Karpas-422 (cell line): ENCODE results near the gene SYNPO2. TPM values are rescaled to one million over a fixed set of nuclear protein-coding genes. Genes with fewer than 3 reads are reported as not detected.

ENCODE experiments used
- DNase-seq: peaks from one replicate; pipeline ENCODE4 v3.0.0-alpha.2; 2015
- H2AFZ ChIP-seq: fragments of 200-600 bp; sonication (generic); 2 replicates; pipeline ENCODE4 v1.6.1; 2014; ENCODE audit warnings: antibody characterized with exemption, low read length, mixed read lengths
- H3K27ac ChIP-seq: fragments of 200-600 bp; sonication (generic); 2 replicates; pipeline ENCODE4 v1.5.1; 2014; ENCODE audit warnings: mild to moderate bottlenecking, low read length, moderate library complexity
- H3K27me3 ChIP-seq: fragments of 200-600 bp; sonication (generic); 2 replicates; pipeline ENCODE4 v1.6.1; 2014; ENCODE audit warnings: low read length, mixed read lengths
- H3K36me3 ChIP-seq: fragments of 200-600 bp; sonication (generic); 2 replicates; pipeline ENCODE4 v1.6.1; 2014; ENCODE audit warnings: low read length, mixed read lengths; ENCODE audit not compliant: insufficient read depth
- H3K4me1 ChIP-seq: fragments of 200-600 bp; sonication (generic); 2 replicates; pipeline ENCODE4 v1.6.1; 2014; ENCODE audit warnings: mild to moderate bottlenecking, low read length, mixed read lengths
- H3K4me2 ChIP-seq: fragments of 200-600 bp; sonication (generic); 2 replicates; pipeline ENCODE4 v1.6.1; 2014; ENCODE audit warnings: low read length, low read depth, mild to moderate bottlenecking; ENCODE audit not compliant: poor library complexity, severe bottlenecking
- H3K4me3 ChIP-seq: fragments of 200-600 bp; sonication (generic); 2 replicates; pipeline ENCODE4 v1.5.1; 2014; ENCODE audit warnings: mild to moderate bottlenecking, antibody characterized with exemption, low read length, mixed read lengths
- H3K79me2 ChIP-seq: fragments of 200-600 bp; sonication (generic); 2 replicates; pipeline ENCODE4 v1.6.1; 2014; ENCODE audit warnings: mild to moderate bottlenecking, low read length, mixed read lengths
- H3K9ac ChIP-seq: fragments of 200-600 bp; sonication (generic); 2 replicates; pipeline ENCODE4 v1.6.0; 2014; ENCODE audit warnings: low read length
- H3K9me2 ChIP-seq: fragments of 200-600 bp; sonication (generic), shearing (Covaris generic); replicated peaks from 2 replicates; pipeline ENCODE4 v1.6.0; 2014; ENCODE audit warnings: mild to moderate bottlenecking, low read length, moderate library complexity; ENCODE audit not compliant: insufficient read depth
- H3K9me3 ChIP-seq: fragments of 300-700, 200-600 bp; sonication (generic); 2 replicates; pipeline ENCODE4 v1.6.1; 2014; ENCODE audit warnings: low read length, mixed read lengths
- H4K20me1 ChIP-seq: fragments of 200-600 bp; sonication (generic); 2 replicates; pipeline ENCODE4 v1.6.1; 2014; ENCODE audit warnings: mild to moderate bottlenecking, antibody characterized with exemption, low read length, low read depth; ENCODE audit not compliant: insufficient read depth
- total RNA-seq: library from RNA; depleted of rRNA; stranded (reverse); fragments of >200 nt; shearing (Covaris generic); gene quantifications from 2 replicates; pipeline ENCODE4 v1.2.3, GENCODE V29; 2014; ENCODE audit warnings: low replicate concordance

Gene SYNPO2
- total RNA-seq, 1 experiment from 2014 or later, result 1.2 TPM

DNA sequence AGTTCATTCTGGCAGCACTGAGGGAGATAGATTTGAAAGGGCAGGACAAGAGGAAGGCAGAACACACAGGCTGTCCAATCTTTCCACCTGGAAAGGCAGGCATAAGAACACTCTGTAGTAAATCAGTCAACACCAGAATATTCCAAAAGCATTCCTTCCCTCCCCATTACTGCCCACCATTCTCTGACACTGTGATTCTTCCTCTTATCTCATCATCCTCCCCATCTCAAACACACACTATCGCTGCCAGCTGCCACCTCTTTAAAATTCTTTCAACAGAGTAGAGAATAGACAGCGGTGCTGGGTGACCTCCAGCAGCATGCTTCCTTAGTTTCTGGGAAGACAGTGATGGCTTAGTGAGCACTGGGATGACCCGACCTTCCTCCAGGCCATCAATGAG, 193.3 kb downstream of the SYNPO2 start:
- Histone ChIP-seq H3K4me2 (no peak overlapping the region), H3K36me3 (no peaks in the 10 kb centered on the region), H3K9ac (no peak overlapping the region), H3K9me3 (no peaks in the 10 kb centered on the region), H3K27ac (no peak overlapping the region), H3K27me3 (no peaks in the 10 kb centered on the region), H3K4me1 (peaks cover 5% of the 10 kb centered on the region; the same call in 1 of the 2 replicates), H3K9me2 (no peaks in the 10 kb centered on the region), H4K20me1 (no peaks in the 10 kb centered on the region), H2AFZ (no peak overlapping the region), H3K4me3 (no peak overlapping the region), H3K79me2 (no peaks in the 10 kb centered on the region)
- no peak for DNase-seq

DNA sequence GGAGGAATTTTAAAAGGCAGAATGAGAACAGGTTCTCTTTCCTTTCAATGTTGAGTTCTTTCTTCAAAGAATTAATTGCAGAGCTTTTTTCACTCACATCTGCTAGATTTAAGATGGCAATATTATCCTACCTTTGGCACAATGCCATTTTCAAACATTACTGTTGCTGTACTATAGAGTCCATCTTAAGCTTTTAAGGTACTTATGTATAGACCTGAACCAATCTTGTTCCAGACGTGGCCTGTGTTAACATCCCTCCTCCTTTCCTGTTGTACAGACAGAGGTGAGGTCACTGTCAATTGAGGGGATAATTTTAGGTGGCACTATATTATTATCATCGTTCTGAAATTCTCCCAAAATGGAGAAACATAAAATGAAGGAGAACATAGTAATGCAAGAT, 194.0 kb downstream of the SYNPO2 start:
- H3K9me2 ChIP-seq, result no peaks in the 10 kb centered on the region
- no peaks in the 10 kb centered on the region for H3K9me3 ChIP-seq
- H3K27ac ChIP-seq, result no peak overlapping the region
- H4K20me1 ChIP-seq, result no peaks in the 10 kb centered on the region
- no peak overlapping the region for H2AFZ ChIP-seq
- no peak for DNase-seq
- no peaks in the 10 kb centered on the region for H3K27me3 ChIP-seq
- peaks cover 5% of the 10 kb centered on the region; the same call in 1 of the 2 replicates for H3K4me1 ChIP-seq
- no peak overlapping the region for H3K4me3 ChIP-seq
- H3K4me2 ChIP-seq, result no peak overlapping the region
- no peaks in the 10 kb centered on the region for H3K79me2 ChIP-seq
- no peak overlapping the region for H3K9ac ChIP-seq
- H3K36me3 ChIP-seq, result no peaks in the 10 kb centered on the region

DNA sequence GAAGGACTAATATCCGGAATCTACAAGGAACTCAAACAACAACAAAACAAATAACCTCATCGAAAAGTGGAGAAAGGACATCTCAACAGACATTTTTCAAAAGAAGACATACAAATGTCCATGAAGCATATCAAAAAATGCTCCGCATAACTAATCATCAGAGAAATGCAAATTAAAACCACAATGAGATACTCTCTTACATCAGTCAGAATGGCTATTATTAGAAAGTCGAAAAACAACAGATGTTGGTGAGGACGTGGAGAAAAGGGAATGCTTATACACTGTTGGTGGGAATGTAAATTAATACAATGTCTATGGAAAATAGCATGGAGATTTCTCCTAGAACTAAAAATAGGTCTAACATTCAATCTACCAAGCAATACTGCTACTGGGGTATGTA, 195.9 kb downstream of the SYNPO2 start:
- Histone ChIP-seq H3K4me2 (no peak overlapping the region), H3K36me3 (no peaks in the 10 kb centered on the region), H3K4me3 (no peak overlapping the region), H3K27ac (no peak overlapping the region), H3K9me2 (no peaks in the 10 kb centered on the region), H4K20me1 (no peaks in the 10 kb centered on the region), H3K27me3 (no peaks in the 10 kb centered on the region), H2AFZ (no peak overlapping the region), H3K9me3 (no peaks in the 10 kb centered on the region), H3K4me1 (peaks cover 5% of the 10 kb centered on the region; the same call in 1 of the 2 replicates), H3K79me2 (no peaks in the 10 kb centered on the region), H3K9ac (no peak overlapping the region)
- DNase-seq, result no peak

GRCh38 chr4:119087121-119087520, 198.5 kb downstream of the SYNPO2 start:
- H3K27ac ChIP-seq, result no peak overlapping the region
- no peaks in the 10 kb centered on the region for H3K27me3 ChIP-seq
- no peaks in the 10 kb centered on the region for H3K36me3 ChIP-seq
- no peak overlapping the region for H3K9ac ChIP-seq
- H4K20me1 ChIP-seq, result no peaks in the 10 kb centered on the region
- peaks cover 5% of the 10 kb centered on the region; the same call in 1 of the 2 replicates for H3K4me1 ChIP-seq
- no peaks in the 10 kb centered on the region for H3K9me2 ChIP-seq
- no peak overlapping the region for H3K4me3 ChIP-seq
- H2AFZ ChIP-seq, result no peak overlapping the region
- H3K9me3 ChIP-seq, result no peaks in the 10 kb centered on the region
- H3K4me2 ChIP-seq, result no peak overlapping the region
- H3K79me2 ChIP-seq, result no peaks in the 10 kb centered on the region
- DNase-seq, result no peak

DNA sequence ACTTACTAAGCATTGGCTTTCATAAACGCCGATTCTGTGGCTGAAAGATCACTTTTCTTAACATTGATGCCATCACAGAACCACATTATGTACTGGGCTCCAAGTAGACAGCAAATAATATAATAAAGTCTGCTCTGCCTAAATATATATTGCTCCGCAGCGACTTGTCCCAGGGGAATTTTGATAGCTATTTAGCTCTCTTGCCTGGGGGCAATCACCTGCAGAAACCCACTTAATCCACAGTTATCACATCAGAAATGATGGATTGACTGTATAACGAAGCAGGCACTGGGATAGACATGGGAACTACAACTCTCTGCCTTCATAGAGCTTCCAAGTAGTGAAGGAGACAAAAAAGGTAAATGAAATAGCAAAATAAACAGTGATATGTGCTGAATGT, 199.0 kb downstream of the SYNPO2 start:
- no peaks in the 10 kb centered on the region for H4K20me1 ChIP-seq
- H3K4me1 ChIP-seq, result peaks cover 5% of the 10 kb centered on the region; the same call in 1 of the 2 replicates

DNA sequence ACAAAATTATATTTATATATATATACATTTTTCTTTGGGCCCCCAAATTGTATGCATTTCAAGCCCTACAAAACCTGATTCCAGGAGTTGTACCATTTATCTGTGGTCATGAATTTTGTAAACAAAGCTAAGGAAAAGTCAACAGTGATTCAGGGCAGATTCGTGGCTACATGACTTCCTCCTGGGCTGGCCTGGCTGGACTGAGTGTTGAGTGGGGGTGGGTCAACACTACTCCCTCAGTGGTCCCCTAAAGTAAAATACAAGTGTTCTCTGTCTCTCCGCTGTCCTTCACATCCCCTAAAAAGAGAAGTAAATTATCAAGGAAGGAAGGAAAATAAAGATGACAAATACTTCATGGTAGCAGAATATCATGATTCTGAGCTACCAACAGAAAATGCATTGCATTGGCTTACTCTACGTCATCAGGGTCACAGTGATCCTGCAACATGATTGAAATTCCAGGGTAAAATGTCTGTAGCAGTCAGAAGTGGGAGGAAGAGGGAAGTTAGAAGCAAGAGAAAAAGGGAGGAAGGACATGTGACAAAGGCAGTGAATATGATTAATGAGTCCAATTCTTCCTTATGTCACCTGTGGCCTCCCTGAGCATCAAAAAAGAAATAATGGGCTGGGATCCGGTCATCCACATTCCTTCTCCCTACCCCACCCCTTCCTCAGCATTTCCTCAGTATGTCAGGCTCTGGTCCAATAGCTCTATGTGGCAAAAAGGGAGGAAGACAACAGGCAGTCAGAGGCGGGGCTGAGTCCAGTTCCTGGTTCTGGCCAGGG, 204.6 kb downstream of the SYNPO2 start:
- no peak overlapping the region for H3K27ac ChIP-seq
- H3K4me3 ChIP-seq, result no peak overlapping the region
- H3K4me2 ChIP-seq, result no peak overlapping the region
- no peaks in the 10 kb centered on the region for H4K20me1 ChIP-seq
- no peaks in the 10 kb centered on the region for H3K9me2 ChIP-seq
- H3K9me3 ChIP-seq, result no peaks in the 10 kb centered on the region
- DNase-seq, result no peak
- no peaks in the 10 kb centered on the region for H3K36me3 ChIP-seq
- H3K79me2 ChIP-seq, result no peaks in the 10 kb centered on the region
- H2AFZ ChIP-seq, result no peak overlapping the region
- no peaks in the 10 kb centered on the region; the same call in 1 of the 2 replicates for H3K4me1 ChIP-seq
- H3K9ac ChIP-seq, result no peak overlapping the region
- H3K27me3 ChIP-seq, result no peaks in the 10 kb centered on the region

More for the DNA sequence above, 199.0 kb downstream of the SYNPO2 start:
- no peak for DNase-seq
- Histone ChIP-seq H3K9me2 (no peaks in the 10 kb centered on the region), H3K79me2 (no peaks in the 10 kb centered on the region), H3K9me3 (no peaks in the 10 kb centered on the region), H3K27ac (no peak overlapping the region), H3K36me3 (no peaks in the 10 kb centered on the region), H3K4me2 (no peak overlapping the region), H3K27me3 (no peaks in the 10 kb centered on the region), H2AFZ (no peak overlapping the region), H3K9ac (no peak overlapping the region), H3K4me3 (no peak overlapping the region)

DNA sequence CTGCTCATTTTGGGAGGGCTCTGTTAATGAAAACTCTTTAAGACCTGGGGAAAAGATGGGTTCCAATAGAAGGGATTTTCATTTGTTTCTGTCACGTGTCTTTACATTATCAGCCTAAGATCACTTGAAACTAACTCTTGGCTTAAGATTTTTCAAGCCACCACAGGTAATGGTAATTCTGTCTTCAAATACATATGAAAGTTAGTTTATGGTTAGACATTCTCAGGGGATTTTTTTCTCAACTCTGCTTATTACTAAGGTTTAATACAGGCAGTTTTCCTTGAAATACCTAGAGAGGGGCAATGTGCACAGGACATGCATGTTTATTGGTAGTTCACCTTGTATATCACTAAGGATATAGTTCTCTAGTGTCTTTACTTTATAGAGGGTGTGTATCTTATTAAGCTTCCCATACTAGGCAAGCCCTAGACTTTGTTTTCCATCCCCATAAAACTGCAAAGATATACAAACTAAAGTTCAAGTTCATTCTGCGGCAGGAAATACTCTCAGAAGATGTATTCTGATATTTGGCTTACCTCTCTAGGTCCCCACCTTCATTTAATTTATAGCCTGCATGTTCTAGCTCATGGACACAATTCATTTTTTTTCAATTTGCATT, 208.7 kb downstream of the SYNPO2 start:
- no peaks in the 10 kb centered on the region for H4K20me1 ChIP-seq
- H3K9me3 ChIP-seq, result no peaks in the 10 kb centered on the region
- H3K4me2 ChIP-seq, result no peak overlapping the region
- no peak overlapping the region for H3K27ac ChIP-seq
- no peak overlapping the region for H3K4me3 ChIP-seq
- no peaks in the 10 kb centered on the region for H3K79me2 ChIP-seq
- no peak overlapping the region for H2AFZ ChIP-seq
- no peaks in the 10 kb centered on the region for H3K27me3 ChIP-seq
- H3K36me3 ChIP-seq, result no peaks in the 10 kb centered on the region
- H3K4me1 ChIP-seq, result no peaks in the 10 kb centered on the region; the same call in 1 of the 2 replicates
- H3K9ac ChIP-seq, result no peak overlapping the region
- H3K9me2 ChIP-seq, result no peaks in the 10 kb centered on the region
- DNase-seq, result no peak

DNA sequence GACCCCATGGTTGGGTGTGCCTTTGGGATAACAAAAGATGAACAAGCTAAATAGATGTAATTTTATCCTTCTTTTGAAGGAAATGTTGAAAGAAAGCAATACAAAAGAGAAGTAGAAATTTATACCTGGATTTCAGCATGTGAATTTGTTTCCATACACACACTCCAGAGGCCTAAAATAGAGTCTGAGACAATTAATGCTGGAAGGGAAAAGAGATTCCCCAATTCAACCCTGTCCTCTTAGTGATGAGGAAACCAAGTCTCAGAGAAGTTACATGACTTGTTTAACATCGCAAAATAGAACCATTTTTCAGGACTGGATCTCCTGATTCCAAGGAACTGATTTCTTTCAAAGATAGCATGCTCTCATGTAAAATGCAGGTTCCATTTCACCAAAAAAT, 209.7 kb downstream of the SYNPO2 start:
- Histone ChIP-seq H3K4me2 (no peak overlapping the region), H3K27me3 (no peaks in the 10 kb centered on the region), H3K9me3 (no peaks in the 10 kb centered on the region), H3K36me3 (no peaks in the 10 kb centered on the region), H3K4me1 (no peaks in the 10 kb centered on the region; the same call in 1 of the 2 replicates), H4K20me1 (no peaks in the 10 kb centered on the region), H2AFZ (no peak overlapping the region), H3K9ac (no peak overlapping the region), H3K9me2 (no peaks in the 10 kb centered on the region), H3K79me2 (no peaks in the 10 kb centered on the region), H3K4me3 (no peak overlapping the region), H3K27ac (no peak overlapping the region)
- no peak for DNase-seq
